HEK293 (cell line): ENCODE data around the gene ANGEL2.

ENCODE experiments used
- CTCF ChIA-PET: fragments of 350-600 bp; formaldehyde crosslinking; extraction: SDS; loops from one replicate; lab custom pipeline; 2021; ENCODE audit warnings: antibody characterized with exemption; lab: Yijun Ruan, JAX
- POLR2A ChIA-PET: fragments of 300-600 bp; formaldehyde crosslinking; extraction: SDS; loops from one replicate; lab custom pipeline; 2020; ENCODE audit warnings: antibody characterized with exemption, inconsistent platforms; lab: Yijun Ruan, JAX
- H3K27ac ChIP-seq: fragments of 200-500 bp; sonication (Bioruptor generic); 2 replicates; pipeline ENCODE4 v1.5.1; 2014; ENCODE audit warnings: low read depth, low read length, control low read depth, inconsistent platforms; ENCODE audit errors: extremely low read depth
- H3K36me3 ChIP-seq, 2 experiments: fragments of 200-500 bp in 1 of 2; sonication (Bioruptor generic) in 1 of 2; 1 replicate in 1 of 2; 2 replicates in 1 of 2; pipeline ENCODE4 v1.5.1; 2014 to 2017; ENCODE audit warnings: inconsistent platforms in 2 of 2, low read length in 2 of 2; ENCODE audit not compliant: control insufficient read depth in 2 of 2, insufficient read depth in 1 of 2
- H3K4me1 ChIP-seq: fragments of 200-500 bp; sonication (Bioruptor generic); 2 replicates; pipeline ENCODE4 v1.5.1; 2014; ENCODE audit warnings: mild to moderate bottlenecking, low read length, inconsistent platforms; ENCODE audit not compliant: control insufficient read depth, insufficient read depth
- H3K4me3 ChIP-seq: 2 replicates; pipeline ENCODE4 v1.5.1; 2011; ENCODE audit warnings: low read depth, mild to moderate bottlenecking, control low read depth, low read length, moderate library complexity
- H3K9me3 ChIP-seq: fragments of 200-500 bp; sonication (Bioruptor generic); 2 replicates; pipeline ENCODE4 v1.5.1; 2014; ENCODE audit warnings: low read depth, low read length, inconsistent platforms; ENCODE audit not compliant: control insufficient read depth, insufficient read depth
- ATF2 ChIP-seq: fragments of 450-650 bp; formaldehyde crosslinking; IDR thresholded peaks from 2 replicates; pipeline ENCODE4 v1.5.1; 2016; ENCODE audit warnings: missing biosample characterization, missing genetic modification characterization, low read depth
- GFI1B ChIP-seq: fragments of 450-650 bp; formaldehyde crosslinking; IDR thresholded peaks from 2 replicates; pipeline ENCODE4 v1.5.1; 2016; ENCODE audit warnings: missing biosample characterization, missing genetic modification characterization
- GLI4 ChIP-seq: fragments of 450-650 bp; formaldehyde crosslinking; IDR thresholded peaks from 2 replicates; pipeline ENCODE4 v1.5.1; 2016; ENCODE audit warnings: missing biosample characterization, missing genetic modification characterization
- SALL2 ChIP-seq: fragments of 450-650 bp; formaldehyde crosslinking; IDR thresholded peaks from 2 replicates; pipeline ENCODE4 v1.5.0; 2017; ENCODE audit warnings: missing biosample characterization, mild to moderate bottlenecking, missing genetic modification characterization, borderline replicate concordance
- ZBTB26 ChIP-seq: fragments of 450-650 bp; formaldehyde crosslinking; optimal IDR thresholded peaks from 2 replicates; pipeline ENCODE3; 2016; ENCODE audit warnings: missing biosample characterization, mild to moderate bottlenecking, missing genetic modification characterization
- ZBTB8A ChIP-seq: fragments of 450-650 bp; formaldehyde crosslinking; IDR thresholded peaks from 2 replicates; pipeline ENCODE4 v1.5.1; 2016; ENCODE audit warnings: missing biosample characterization, missing genetic modification characterization
- ZEB2 ChIP-seq: fragments of 450-650 bp; formaldehyde crosslinking; IDR thresholded peaks from 2 replicates; pipeline ENCODE4 v1.5.1; 2016; ENCODE audit warnings: missing biosample characterization, missing genetic modification characterization
- ZNF19 ChIP-seq: fragments of 450-650 bp; formaldehyde crosslinking; IDR thresholded peaks from 2 replicates; pipeline ENCODE4; 2016; ENCODE audit warnings: missing biosample characterization, missing genetic modification characterization, low read depth
- ZNF266 ChIP-seq: fragments of 450-650 bp; formaldehyde crosslinking; IDR thresholded peaks from 2 replicates; pipeline ENCODE4 v1.5.1; 2016; ENCODE audit warnings: missing biosample characterization, missing genetic modification characterization, low read depth
- ZNF473 ChIP-seq: fragments of 450-650 bp; formaldehyde crosslinking; IDR thresholded peaks from 2 replicates; pipeline ENCODE4 v1.5.1; 2017; ENCODE audit warnings: missing biosample characterization, missing genetic modification characterization
- ZNF513 ChIP-seq: fragments of 450-650 bp; IDR thresholded peaks from 2 replicates; pipeline ENCODE4 v1.5.1; 2018; ENCODE audit warnings: missing biosample characterization, missing genetic modification characterization
- ZNF530 ChIP-seq: fragments of 450-650 bp; formaldehyde crosslinking; IDR thresholded peaks from 2 replicates; pipeline ENCODE4 v1.5.1; 2016; ENCODE audit warnings: low read depth, missing biosample characterization, missing genetic modification characterization
- ZNF654 ChIP-seq: fragments of 450-650 bp; formaldehyde crosslinking; IDR thresholded peaks from 2 replicates; pipeline ENCODE4 v1.5.1; 2016; ENCODE audit warnings: low read depth, missing biosample characterization, missing genetic modification characterization
- ZNF658 ChIP-seq: fragments of 450-650 bp; formaldehyde crosslinking; IDR thresholded peaks from 2 replicates; pipeline ENCODE4; 2016; ENCODE audit warnings: missing biosample characterization, missing genetic modification characterization
- ZNF701 ChIP-seq: fragments of 450-650 bp; formaldehyde crosslinking; IDR thresholded peaks from 2 replicates; pipeline ENCODE4 v1.5.1; 2016; ENCODE audit warnings: missing biosample characterization, missing genetic modification characterization
- ZNF747 ChIP-seq: fragments of 450-650 bp; formaldehyde crosslinking; IDR thresholded peaks from 2 replicates; pipeline ENCODE4 v1.5.1; 2016; ENCODE audit warnings: missing biosample characterization, missing genetic modification characterization
- ZNF768 ChIP-seq: fragments of 450-650 bp; formaldehyde crosslinking; IDR thresholded peaks from 2 replicates; pipeline ENCODE4 v1.5.1; 2018; ENCODE audit warnings: missing biosample characterization, mild to moderate bottlenecking, missing genetic modification characterization
- ZNF777 ChIP-seq: fragments of 450-650 bp; formaldehyde crosslinking; IDR thresholded peaks from 2 replicates; pipeline ENCODE4 v1.5.1; 2017; ENCODE audit warnings: missing biosample characterization, missing genetic modification characterization, borderline replicate concordance
- TF ChIP-seq, protein P1 (sequence below): fragments of 450-650 bp; formaldehyde crosslinking; IDR thresholded peaks from 2 replicates; pipeline ENCODE4 v1.5.1; 2017; ENCODE audit warnings: missing biosample characterization, missing genetic modification characterization
- TF ChIP-seq, protein P2 (sequence below): fragments of 450-650 bp; formaldehyde crosslinking; IDR thresholded peaks from 2 replicates; pipeline ENCODE4 v1.5.1; 2016; ENCODE audit warnings: missing biosample characterization, missing genetic modification characterization

ANGEL2 gene

GRCh38 chr1:212945056-212945455 lies 70.6 kb downstream of the ANGEL2 start (continued):
- 0 out of 2 replicates have a peak, but pooled peaks have one; percentile 23 for TF ChIP-seq ATF2

DNA sequence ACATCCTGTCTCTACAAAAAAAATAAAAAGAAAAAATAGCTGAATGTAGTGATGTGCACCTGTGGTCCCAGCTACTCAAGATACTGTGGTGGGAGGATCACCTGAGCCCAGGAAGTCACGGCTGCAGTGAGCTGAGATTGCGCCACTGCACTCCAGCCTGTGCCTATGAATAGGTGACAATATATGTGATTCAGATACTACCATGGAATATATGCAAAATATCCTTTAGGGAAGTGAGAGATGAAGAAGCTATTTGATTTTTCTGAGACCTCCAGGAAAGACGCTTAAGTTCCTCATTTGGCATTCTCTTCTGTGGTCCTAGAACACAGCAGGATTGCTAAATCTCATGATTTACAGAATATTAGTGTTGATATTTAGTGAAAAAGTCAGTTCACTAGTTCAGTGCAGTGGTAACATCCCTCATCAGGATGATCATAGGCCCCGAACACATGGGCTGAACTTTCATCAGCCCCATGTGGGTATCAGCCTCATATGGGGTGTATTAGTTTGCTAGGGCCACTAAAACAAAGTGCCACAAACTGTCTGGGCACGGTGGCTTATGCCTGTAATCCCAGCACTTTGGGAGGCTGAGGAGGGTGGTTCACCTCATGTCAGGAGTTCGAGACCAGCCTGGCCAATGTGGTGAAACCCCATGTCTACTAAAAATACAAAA lies 71.3 kb downstream of the ANGEL2 start:
- no peaks in the 10 kb centered on the region for H3K36me3 ChIP-seq
- no peak overlapping the region for H3K4me3 ChIP-seq
- TF ChIP-seq GFI1B (tag by site-specific recombination), result no peak
- no peak for TF ChIP-seq ZNF266 (tag by site-specific recombination)
- TF ChIP-seq ZBTB8A (tag by site-specific recombination), result no peak
- TF ChIP-seq ZNF701 (tag by site-specific recombination), result no peak
- no peak for TF ChIP-seq ZNF777
- TF ChIP-seq SALL2 (tag by site-specific recombination), result no peak
- no peak for TF ChIP-seq ZNF654 (tag by site-specific recombination)
- TF ChIP-seq ZNF513 (tag by site-specific recombination), result no peak
- H3K9me3 ChIP-seq, result no peaks in the 10 kb centered on the region
- no peaks in the 10 kb centered on the region for H3K4me1 ChIP-seq
- ChIA-PET CTCF (no interaction called here), POLR2A (no interaction called here)
- H3K27ac ChIP-seq, result no peak overlapping the region

- Histone ChIP-seq H3K36me3 (no peaks in the 10 kb centered on the region), H3K4me3 (no peak overlapping the region), H3K4me1 (no peaks in the 10 kb centered on the region), H3K9me3 (no peaks in the 10 kb centered on the region), H3K27ac (no peak overlapping the region)
- ChIA-PET CTCF (interaction anchor here (0.6 kb wide), 1 partner anchor 47 kb away, joined by 3 read pairs; no protein-coding TSS in a partner anchor), POLR2A (no interaction called here)
- no peak for TF ChIP-seq ZNF768 (tag by site-specific recombination)
- TF ChIP-seq GLI4, result no peak
- TF ChIP-seq ZNF19, result no peak
- TF ChIP-seq ZNF473 (tag by site-specific recombination), result no peak
- no peak for TF ChIP-seq ZNF777
These were observed 72.3 kb downstream of the ANGEL2 start for GRCh38 chr1:212943393-212943710.

- POLR2A ChIA-PET, result no interaction called here
- Histone ChIP-seq H3K4me1 (no peaks in the 10 kb centered on the region), H3K9me3 (no peaks in the 10 kb centered on the region), H3K36me3 (no peaks in the 10 kb centered on the region), H3K27ac (no peak overlapping the region), H3K4me3 (no peak overlapping the region)
- CTCF ChIA-PET, result interaction anchor here (0.6 kb wide), 2 partner anchors 47 to 1137 kb away, joined by 3 to 4 read pairs; no protein-coding TSS in a partner anchor
- no peak for TF ChIP-seq ZNF658 (tag by site-specific recombination)
- no peak for TF ChIP-seq ZEB2 (tag by site-specific recombination)
- no peak for TF ChIP-seq ZNF768 (tag by site-specific recombination)
- TF ChIP-seq, protein P1, sequence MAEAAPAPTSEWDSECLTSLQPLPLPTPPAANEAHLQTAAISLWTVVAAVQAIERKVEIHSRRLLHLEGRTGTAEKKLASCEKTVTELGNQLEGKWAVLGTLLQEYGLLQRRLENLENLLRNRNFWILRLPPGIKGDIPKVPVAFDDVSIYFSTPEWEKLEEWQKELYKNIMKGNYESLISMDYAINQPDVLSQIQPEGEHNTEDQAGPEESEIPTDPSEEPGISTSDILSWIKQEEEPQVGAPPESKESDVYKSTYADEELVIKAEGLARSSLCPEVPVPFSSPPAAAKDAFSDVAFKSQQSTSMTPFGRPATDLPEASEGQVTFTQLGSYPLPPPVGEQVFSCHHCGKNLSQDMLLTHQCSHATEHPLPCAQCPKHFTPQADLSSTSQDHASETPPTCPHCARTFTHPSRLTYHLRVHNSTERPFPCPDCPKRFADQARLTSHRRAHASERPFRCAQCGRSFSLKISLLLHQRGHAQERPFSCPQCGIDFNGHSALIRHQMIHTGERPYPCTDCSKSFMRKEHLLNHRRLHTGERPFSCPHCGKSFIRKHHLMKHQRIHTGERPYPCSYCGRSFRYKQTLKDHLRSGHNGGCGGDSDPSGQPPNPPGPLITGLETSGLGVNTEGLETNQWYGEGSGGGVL (tag by site-specific recombination), result no peak
- no peak for TF ChIP-seq ZNF530 (tag by site-specific recombination)
- no peak for TF ChIP-seq ZNF747 (tag by site-specific recombination)
- TF ChIP-seq, protein P2, sequence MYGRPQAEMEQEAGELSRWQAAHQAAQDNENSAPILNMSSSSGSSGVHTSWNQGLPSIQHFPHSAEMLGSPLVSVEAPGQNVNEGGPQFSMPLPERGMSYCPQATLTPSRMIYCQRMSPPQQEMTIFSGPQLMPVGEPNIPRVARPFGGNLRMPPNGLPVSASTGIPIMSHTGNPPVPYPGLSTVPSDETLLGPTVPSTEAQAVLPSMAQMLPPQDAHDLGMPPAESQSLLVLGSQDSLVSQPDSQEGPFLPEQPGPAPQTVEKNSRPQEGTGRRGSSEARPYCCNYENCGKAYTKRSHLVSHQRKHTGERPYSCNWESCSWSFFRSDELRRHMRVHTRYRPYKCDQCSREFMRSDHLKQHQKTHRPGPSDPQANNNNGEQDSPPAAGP (tag by site-specific recombination), result no peak
- TF ChIP-seq ZBTB26 (tag by site-specific recombination), result no peak
These were observed 72.8 kb downstream of the ANGEL2 start for GRCh38 chr1:212942679-212943392.
